Adrenal gland (tissue), 12 donors: Measurements from ENCODE around the gene TMEM89. TPM values are rescaled to one million over a fixed set of nuclear protein-coding genes. Genes with fewer than 3 reads are reported as not detected.

Experiments
- DNase-seq, 7 donors: peaks; one replicate each; pipeline ENCODE4 v3.0.0-alpha.2; 2019 to 2020
- H3K27ac ChIP-seq, 5 donors: fragments of 200-600 bp; sonication (generic) in 4 of 5; 1 replicate in 3 of 5; 2 replicates in 2 of 5; pipeline versions ENCODE4 v1.5.1 to v1.8.0; 2016 to 2020; ENCODE audit warnings: mild to moderate bottlenecking in 1 of 5
- H3K27me3 ChIP-seq: fragments of 200-600 bp; 2 replicates; pipeline ENCODE4 v1.8.0; 2021
- H3K36me3 ChIP-seq, 2 donors: fragments of 200-600 bp; replicated peaks in 1 of 2; 1 replicate in 1 of 2; 2 replicates in 1 of 2; pipeline versions ENCODE4 v1.5.1 to v1.8.0; 2018 to 2022
- H3K4me1 ChIP-seq, 2 donors: fragments of 200-600 bp; replicated peaks in 1 of 2; 1 replicate in 1 of 2; 2 replicates in 1 of 2; pipeline versions ENCODE4 v1.5.1 to v1.8.0; 2018 to 2021
- H3K4me3 ChIP-seq, 4 donors: fragments of 200-600 bp; sonication (generic) in 3 of 4; one replicate each; pipeline ENCODE4 v1.5.1; 2016 to 2018
- H3K9me3 ChIP-seq, 3 donors: fragments of 200-600 bp; sonication (generic) in 1 of 3; replicated peaks in 1 of 3; 1 replicate in 2 of 3; 2 replicates in 1 of 3; pipeline versions ENCODE4 v1.5.1 to v1.8.0; 2016 to 2021
- POLR2A ChIP-seq, 2 donors: fragments of 450-650 bp; IDR thresholded peaks; one replicate each; pipeline ENCODE4 v1.6.1; 2017; ENCODE audit warnings: antibody characterized with exemption in 2 of 2, mild to moderate bottlenecking in 2 of 2, moderate library complexity in 1 of 2
- WGBS, 4 donors: extraction: QIAGEN DNeasy Blood & Tissue Kit in 2 of 4; methylation state at CpG; one replicate each; pipeline versions ENCODE4 v1.1.5 to v1.1.7; 2013 to 2017; 5-methylcytosine and 5-hydroxymethylcytosine counted together
- intact Hi-C, 2 donors: fragments of 100-400 bp; cut with DNase I; formaldehyde crosslinking; loops; one replicate each; pipeline versions ENCODE4 v1.14.1 to v1.15.0; 2022 to 2023
- polyA plus RNA-seq, 3 donors: library from polyadenylated mRNA; stranded (reverse); fragments of 200-250 nt in 2 of 3; fragments of 350-450 nt in 1 of 3; fragmentation: Illumina TruSeq in 1 of 3; extraction: RNeasy Lipid Tissue Mini Kit (QIAGEN cat#74804) in 1 of 3; gene quantifications; one replicate each; pipeline ENCODE4 v1.2.3, GENCODE V29; 2013 to 2014
- total RNA-seq, 9 donors: library from RNA; depleted of rRNA in 4 of 9; stranded (reverse); fragments of >200 nt in 4 of 9; fragments of 120-200 nt in 1 of 9; fragmentation: NEBNext Ultra II Directional in 1 of 9; extraction: Animal tissue kit (Norgen Biotek cat#: 25700) in 1 of 9; gene quantifications; one replicate each; pipeline versions ENCODE4 v1.1.0 to v1.2.4, GENCODE V29; 2013 to 2023
- TF ChIP-seq, protein P1 (sequence below), 6 experiments: fragments of 450-650 bp in 4 of 6; fragments of 200-600 bp in 2 of 6; sonication (generic) in 1 of 6; IDR thresholded peaks; 1 replicate in 5 of 6; 2 replicates in 1 of 6; pipeline versions ENCODE4 v1.5.1 to v1.8.0; 2016 to 2021; ENCODE audit warnings: antibody characterized with exemption in 6 of 6, mild to moderate bottlenecking in 2 of 6, moderate library complexity in 1 of 6
- donor health status: healthy with polysubstance abuse.
- donor health status: Bipolar disorder and iron deficiency.
- donor health status: DM: yes; HTN: yes; CAD: no.
- donor health status: DM: no; HTN: no; CAD: no.
- donor health status: DM: no; HTN: no; CAD: no.
- donor health status: DM: yes; HTN: yes; CAD: no.

Gene TMEM89
- total and polyA plus RNA-seq, 12 donors: not detected

GRCh38 chr3:48662753-48663488, 41.4 kb upstream of the TMEM89 start, which contains the start of gene CELSR3:
Gene CELSR3, minus strand, starts transcription at chr3:48662886. Its CDS starts 252 bp downstream, at chr3:48662634.
- peak within 1 kb of the TSS; percentile 43 to 96 (median 71) for H3K27ac ChIP-seq
- H3K4me3 ChIP-seq: peak within 1 kb of the TSS in 3 of 4 donors; percentile 9 to 52 (median 25)
- TF ChIP-seq POLR2A (IDR thresholded peaks at IDR 0.05): peak; percentile 47 to 54
- TF ChIP-seq, protein P1, sequence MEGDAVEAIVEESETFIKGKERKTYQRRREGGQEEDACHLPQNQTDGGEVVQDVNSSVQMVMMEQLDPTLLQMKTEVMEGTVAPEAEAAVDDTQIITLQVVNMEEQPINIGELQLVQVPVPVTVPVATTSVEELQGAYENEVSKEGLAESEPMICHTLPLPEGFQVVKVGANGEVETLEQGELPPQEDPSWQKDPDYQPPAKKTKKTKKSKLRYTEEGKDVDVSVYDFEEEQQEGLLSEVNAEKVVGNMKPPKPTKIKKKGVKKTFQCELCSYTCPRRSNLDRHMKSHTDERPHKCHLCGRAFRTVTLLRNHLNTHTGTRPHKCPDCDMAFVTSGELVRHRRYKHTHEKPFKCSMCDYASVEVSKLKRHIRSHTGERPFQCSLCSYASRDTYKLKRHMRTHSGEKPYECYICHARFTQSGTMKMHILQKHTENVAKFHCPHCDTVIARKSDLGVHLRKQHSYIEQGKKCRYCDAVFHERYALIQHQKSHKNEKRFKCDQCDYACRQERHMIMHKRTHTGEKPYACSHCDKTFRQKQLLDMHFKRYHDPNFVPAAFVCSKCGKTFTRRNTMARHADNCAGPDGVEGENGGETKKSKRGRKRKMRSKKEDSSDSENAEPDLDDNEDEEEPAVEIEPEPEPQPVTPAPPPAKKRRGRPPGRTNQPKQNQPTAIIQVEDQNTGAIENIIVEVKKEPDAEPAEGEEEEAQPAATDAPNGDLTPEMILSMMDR (IDR thresholded peaks at IDR 0.05): peak in 1 of 6 experiments; percentile 13
- intact Hi-C loops: no loop called here
- 1% methylated on average over 22 to 52 of the region's 52 CpGs for WGBS, 4 donors
- H3K4me1 ChIP-seq: peaks cover 16 to 29% of the 10 kb centered on the region in 2 donors
- no peaks in the 10 kb centered on the region for H3K36me3 ChIP-seq
- H3K9me3 ChIP-seq: no peaks in the 10 kb centered on the region
- peak; percentile 76 to 94 (median 87) for DNase-seq
- H3K27me3 ChIP-seq: no peaks in the 10 kb centered on the region

- Histone ChIP-seq H3K9me3 (no peaks in the 10 kb centered on the region), H3K36me3 (no peaks in the 10 kb centered on the region), H3K27ac (peak overlapping the region in 2 of 5 donors; percentile 92 to 96), H3K4me3 (peak overlapping the region in 1 of 4 donors; percentile 52), H3K27me3 (no peaks in the 10 kb centered on the region), H3K4me1 (peaks cover 16 to 29% of the 10 kb centered on the region in 2 donors)
- peak in 2 of 7 donors; percentile 33 to 44 for DNase-seq
- TF ChIP-seq POLR2A (IDR thresholded peaks at IDR 0.05): no peak
- TF ChIP-seq, protein P1 (IDR thresholded peaks at IDR 0.05): no peak
- intact Hi-C loops: no loop called here
- WGBS, 4 donors: 1 to 7% (median 3%) methylated on average over 7 to 44 of the region's 46 CpGs
These were observed 40.7 kb upstream of the TMEM89 start for GRCh38 chr3:48662145-48662752.

- Histone ChIP-seq H3K27me3 (no peaks in the 10 kb centered on the region), H3K9me3 (no peaks in the 10 kb centered on the region), H3K4me3 (peak overlapping the region in 2 of 4 donors; percentile 31 to 50), H3K36me3 (no peaks in the 10 kb centered on the region), H3K4me1 (peaks cover 16 to 29% of the 10 kb centered on the region in 2 donors), H3K27ac (peak overlapping the region in 2 of 5 donors; percentile 6 to 96)
- peak; percentile 56 to 83 (median 77) for DNase-seq
- intact Hi-C loops: no loop called here
- no peak for TF ChIP-seq POLR2A (IDR thresholded peaks at IDR 0.05)
- TF ChIP-seq, protein P1 (IDR thresholded peaks at IDR 0.05): no peak
- 2% methylated on average over 66 to 67 of the region's 67 CpGs; no CpG with 5 or more reads in 2 of the 4 donors for WGBS, 4 donors
These were observed 40.1 kb upstream of the TMEM89 start for GRCh38 chr3:48661501-48662144.
